Adrenal gland (tissue), 5 donors: ENCODE measurements around the gene CALR3.

Source experiments
- POLR2A ChIP-seq, 2 donors: fragments of 450-650 bp; IDR thresholded peaks; one replicate each; pipeline ENCODE4 v1.6.1; 2017; ENCODE audit warnings: antibody characterized with exemption in 2 of 2, mild to moderate bottlenecking in 2 of 2, moderate library complexity in 1 of 2
- TF ChIP-seq, protein P1 (sequence below), 6 experiments: fragments of 450-650 bp in 4 of 6; fragments of 200-600 bp in 2 of 6; sonication (generic) in 1 of 6; IDR thresholded peaks; 1 replicate in 5 of 6; 2 replicates in 1 of 6; pipeline versions ENCODE4 v1.5.1 to v1.8.0; 2016 to 2021; ENCODE audit warnings: antibody characterized with exemption in 6 of 6, mild to moderate bottlenecking in 2 of 6, moderate library complexity in 1 of 6
- donor health status: DM: no; HTN: no; CAD: no.

DNA sequence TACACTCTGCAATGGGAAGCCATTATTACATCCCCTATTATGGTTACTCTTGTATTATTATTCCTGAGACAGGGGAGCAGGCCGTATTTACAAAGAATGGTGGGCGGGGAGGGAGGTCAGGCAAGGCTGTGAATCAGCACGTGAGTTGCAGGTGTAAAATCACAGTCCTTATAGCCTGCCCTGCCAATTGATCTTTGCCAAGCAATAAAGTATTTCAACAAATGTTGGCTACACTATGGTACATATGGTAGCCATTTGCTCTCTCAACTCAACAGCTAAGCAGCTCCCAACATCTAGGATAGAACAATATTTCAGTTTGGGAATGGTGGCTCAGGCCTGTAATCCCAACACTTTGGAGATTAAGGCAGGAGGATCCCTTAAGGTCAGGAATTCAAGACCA, 36.3 kb downstream of the CALR3 start:
- TF ChIP-seq, protein P1, sequence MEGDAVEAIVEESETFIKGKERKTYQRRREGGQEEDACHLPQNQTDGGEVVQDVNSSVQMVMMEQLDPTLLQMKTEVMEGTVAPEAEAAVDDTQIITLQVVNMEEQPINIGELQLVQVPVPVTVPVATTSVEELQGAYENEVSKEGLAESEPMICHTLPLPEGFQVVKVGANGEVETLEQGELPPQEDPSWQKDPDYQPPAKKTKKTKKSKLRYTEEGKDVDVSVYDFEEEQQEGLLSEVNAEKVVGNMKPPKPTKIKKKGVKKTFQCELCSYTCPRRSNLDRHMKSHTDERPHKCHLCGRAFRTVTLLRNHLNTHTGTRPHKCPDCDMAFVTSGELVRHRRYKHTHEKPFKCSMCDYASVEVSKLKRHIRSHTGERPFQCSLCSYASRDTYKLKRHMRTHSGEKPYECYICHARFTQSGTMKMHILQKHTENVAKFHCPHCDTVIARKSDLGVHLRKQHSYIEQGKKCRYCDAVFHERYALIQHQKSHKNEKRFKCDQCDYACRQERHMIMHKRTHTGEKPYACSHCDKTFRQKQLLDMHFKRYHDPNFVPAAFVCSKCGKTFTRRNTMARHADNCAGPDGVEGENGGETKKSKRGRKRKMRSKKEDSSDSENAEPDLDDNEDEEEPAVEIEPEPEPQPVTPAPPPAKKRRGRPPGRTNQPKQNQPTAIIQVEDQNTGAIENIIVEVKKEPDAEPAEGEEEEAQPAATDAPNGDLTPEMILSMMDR (IDR thresholded peaks at IDR 0.05) = no peak
- TF ChIP-seq POLR2A (IDR thresholded peaks at IDR 0.05) = no peak
